SK-N-MC (cell line): Measurements from ENCODE around the gene SLC4A7.

Experiments used
- EZH2 ChIP-seq: fragments of 200-600 bp; sonication (generic); IDR thresholded peaks from one replicate; pipeline ENCODE4 v1.6.1; 2017; ENCODE audit warnings: antibody characterized with exemption
- POLR2AphosphoS5 ChIP-seq: IDR thresholded peaks from 2 replicates; pipeline ENCODE4 v1.6.1; 2012; ENCODE audit warnings: mild to moderate bottlenecking, low read depth, low read length, borderline replicate concordance

GRCh38 chr3:27501759-27502158 is 17.6 kb upstream of the SLC4A7 start:
- TF ChIP-seq EZH2 (no peak), POLR2AphosphoS5 (no peak)
